ENCODE data around the gene B3GALT2.
"Not testable (repeated sequence)": the region's sequence is repeated elsewhere in the genome, so short reads cannot be mapped to it uniquely, and the experiment has no call there.

B3GALT2 gene, protein sequence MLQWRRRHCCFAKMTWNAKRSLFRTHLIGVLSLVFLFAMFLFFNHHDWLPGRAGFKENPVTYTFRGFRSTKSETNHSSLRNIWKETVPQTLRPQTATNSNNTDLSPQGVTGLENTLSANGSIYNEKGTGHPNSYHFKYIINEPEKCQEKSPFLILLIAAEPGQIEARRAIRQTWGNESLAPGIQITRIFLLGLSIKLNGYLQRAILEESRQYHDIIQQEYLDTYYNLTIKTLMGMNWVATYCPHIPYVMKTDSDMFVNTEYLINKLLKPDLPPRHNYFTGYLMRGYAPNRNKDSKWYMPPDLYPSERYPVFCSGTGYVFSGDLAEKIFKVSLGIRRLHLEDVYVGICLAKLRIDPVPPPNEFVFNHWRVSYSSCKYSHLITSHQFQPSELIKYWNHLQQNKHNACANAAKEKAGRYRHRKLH

DNA sequence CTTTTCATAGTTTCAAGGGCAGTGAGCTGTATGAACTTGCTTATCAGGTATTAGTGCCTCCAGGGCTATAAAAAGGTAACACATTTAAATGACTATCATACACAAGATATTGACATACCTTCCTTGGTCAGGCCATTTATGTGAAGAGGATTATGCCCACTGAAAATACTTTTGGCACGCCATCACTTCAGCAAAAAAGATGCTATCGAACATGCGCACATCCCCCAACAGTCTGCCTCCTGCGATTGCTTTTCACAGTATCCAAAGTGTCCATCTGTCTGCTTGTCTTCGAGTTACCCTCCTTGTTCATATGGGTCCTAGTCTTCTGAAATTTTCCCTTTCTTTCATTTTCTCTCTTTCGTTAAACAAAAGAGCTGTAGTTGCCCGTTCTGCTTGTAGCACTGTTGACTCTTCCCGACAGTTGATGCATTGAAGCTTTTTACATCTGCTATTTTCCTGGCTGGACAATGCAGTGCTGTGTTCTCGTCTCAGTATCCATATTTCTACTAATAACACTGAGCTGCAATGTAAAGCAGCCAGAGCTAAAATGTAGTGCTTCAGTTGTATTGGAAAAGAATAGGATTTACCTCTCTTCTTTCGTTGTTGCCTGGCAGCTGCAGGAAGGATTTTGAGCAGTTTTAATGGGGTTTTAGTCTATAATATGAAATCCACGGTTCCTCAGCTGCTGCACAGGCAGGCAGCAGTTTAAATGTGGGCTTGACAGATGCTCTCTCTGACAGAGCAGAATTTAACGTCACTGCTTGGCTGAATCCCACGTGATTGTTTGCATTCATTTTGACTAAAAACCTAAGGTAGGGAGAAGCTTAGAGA, at the start of gene B3GALT2:
TSS of gene B3GALT2 (minus strand) at position 713 of the 831 bp plus-strand sequence. CDS start 5,051 bp downstream, outside the sequence.
- no peak for DNase-seq

DNA sequence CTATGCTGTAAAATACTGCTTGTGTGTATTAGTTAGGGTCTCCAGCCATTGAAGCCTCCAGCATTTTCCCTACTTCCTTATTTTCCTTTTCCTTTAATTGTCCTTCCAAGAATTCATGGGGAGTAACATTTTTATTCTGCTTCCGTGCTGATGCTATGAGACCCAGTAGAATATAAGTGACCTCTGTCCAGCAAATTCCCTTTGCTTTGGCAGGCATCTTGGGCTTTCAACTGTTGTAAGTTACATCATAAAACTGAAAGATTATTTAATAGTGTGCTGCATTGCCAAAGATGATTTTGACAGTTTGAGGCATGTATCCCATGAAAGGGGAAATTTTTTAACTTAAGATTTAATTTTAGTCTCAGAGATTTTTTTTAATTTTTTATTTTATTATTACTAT, 48.1 kb upstream of the B3GALT2 start:
- no peak for DNase-seq

DNA sequence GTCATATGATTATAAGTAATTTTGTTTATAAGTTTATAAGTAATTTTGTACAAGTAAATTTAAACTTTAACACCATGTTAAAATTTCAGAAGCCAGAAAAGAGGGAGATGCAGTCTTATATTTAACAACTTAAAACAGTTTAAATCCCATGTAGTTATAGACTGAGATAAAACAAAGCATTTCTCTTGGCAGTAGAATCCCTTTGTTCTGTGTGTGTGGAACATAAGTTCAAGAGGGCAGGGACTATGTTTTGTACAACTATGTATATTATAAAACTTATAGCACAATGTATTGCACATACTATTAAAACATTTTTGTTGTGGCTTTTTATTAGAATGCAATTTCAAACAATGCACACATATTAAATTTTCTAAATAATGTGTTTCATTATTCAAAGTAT, 44.7 kb upstream of the B3GALT2 start:
- not testable (repeated sequence) for DNase-seq

DNA sequence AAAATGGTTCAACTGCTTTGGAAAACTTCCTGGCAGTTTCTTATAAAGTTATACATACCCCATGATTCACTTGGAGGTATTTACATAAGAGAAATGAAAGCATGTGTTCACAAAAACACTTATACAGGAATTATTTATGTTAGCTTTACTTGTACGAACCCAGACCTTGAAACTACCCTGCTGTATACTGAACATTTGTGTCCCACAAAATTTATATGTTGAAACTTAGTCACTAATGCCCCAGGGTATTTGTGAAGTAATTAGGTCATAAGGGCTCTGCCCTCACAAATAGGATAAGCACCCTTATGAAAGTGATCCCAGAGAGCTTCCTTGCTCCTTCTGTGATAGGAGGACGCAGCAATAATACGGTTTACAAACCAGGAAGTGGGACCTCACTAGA, 42.7 kb upstream of the B3GALT2 start:
- no peak for DNase-seq

DNA sequence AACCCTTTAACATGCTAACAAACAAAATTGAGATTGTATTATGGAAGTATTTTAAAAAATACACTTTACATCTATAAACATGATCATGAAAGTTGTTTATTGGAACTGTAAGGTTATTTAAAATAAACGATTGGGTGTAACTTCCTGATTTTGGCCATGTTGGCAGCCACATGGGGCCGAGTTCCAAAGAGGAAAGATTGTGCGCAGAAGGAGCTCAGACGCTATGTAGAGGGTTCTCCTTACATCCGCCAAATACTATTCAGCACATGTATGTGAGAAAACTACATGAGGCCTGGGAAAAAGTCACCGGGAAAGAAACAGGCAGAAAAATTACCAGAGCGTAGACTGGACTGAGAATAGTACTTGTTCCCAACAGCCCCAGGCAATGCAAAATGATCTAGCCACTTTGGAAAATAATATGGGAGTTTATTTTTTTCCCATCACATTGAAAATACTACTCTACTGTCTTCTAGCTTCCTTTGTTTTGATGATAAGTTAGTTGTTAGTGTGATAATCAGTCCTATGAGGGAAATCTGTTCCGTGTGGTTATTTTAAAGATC, 35.7 kb upstream of the B3GALT2 start:
- no peak for DNase-seq

DNA sequence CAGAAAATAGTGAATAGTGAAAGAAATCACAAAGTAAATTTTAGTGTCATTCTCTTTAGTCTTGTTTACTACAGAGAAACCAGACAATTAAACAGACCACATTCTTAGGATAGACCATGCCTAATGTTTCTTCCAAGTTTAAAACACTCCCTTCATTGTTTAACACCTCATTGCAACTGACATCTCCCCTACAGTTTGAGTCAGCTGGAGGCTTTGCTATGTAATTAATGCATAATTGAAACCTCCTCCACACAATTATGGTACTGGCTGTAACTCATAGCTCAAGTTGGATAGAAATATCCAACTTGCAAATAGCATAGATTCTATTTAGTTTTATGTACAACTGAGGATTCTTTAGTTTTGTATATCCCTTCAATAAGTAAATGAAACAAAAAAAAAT, 35.2 kb upstream of the B3GALT2 start:
- DNase-seq, result no peak

DNA sequence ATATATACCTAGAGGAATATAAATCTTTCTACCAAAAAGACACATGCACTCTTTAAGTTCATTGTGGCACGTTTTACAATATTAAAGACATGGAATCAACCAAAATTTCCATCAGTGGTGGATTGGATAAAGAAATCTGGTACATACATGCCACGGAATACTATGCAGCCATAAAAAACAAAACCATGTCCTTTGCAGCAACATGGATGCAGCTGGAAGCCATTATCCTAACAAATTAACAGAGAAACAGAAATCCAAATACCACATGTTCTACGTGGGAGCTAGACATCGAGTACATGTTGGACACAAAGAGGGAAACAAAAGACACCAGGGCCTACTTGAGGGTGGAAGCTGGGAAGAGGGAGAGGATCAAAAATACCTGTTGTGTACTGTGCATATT, 33.0 kb upstream of the B3GALT2 start:
- DNase-seq, result no peak

DNA sequence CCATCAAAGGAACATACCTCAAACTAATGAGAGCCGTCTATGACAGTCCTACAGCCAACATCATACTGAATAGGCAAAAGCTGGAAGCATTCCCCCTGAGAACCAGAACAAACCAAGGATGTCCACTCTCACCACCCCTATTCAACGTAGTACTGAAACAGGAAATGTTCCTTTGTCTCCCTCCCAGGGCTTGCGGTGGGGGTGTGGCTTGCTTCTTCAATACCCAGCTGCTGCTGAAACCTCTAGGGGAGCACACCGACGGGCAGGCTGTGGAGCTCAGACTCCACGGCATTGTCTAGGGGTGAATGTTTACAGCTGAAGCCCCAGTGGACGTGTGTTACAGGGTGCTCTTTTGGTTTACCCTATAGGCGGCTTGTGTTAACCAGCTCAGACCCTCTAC, 30.5 kb upstream of the B3GALT2 start:
- DNase-seq, result no peak

DNA sequence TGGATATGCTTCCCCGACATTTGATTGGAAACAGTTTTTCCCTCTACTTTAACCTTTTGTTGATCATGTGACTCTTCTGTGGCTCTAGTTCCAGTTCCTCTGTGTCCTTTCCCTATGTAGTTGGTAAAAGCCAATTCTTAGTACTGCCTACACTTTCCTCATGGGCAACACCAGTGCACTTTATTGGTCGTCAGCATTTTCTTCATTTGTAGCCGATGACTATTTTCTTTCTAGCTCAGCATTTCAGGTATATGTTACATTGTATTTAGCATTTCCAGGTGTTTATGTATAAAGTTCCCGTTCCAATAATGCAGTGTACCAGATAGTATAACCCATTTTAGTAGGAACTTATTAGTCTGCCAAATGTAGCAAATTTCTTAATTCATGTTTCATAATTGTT, 27.6 kb upstream of the B3GALT2 start:
- DNase-seq, result no peak

DNA sequence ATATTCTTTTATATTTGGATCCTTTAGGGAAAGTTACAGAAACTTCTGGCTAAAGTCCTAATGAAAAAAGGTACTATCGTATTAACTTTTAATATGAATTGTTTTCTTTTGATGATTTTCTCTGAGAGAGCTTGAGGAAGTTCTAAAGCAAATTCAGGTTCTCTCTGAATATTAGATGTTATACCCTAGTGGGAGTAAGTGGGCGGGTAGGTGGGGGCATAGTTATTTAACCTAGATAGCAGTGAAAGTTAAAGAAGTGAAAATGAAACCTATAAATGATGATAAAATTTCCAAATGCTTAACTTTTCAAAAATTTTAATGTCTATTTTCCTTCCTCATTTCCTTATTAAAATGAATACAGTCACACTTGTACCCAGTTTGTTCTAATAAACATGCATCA, 26.2 kb upstream of the B3GALT2 start:
- DNase-seq, result no peak

DNA sequence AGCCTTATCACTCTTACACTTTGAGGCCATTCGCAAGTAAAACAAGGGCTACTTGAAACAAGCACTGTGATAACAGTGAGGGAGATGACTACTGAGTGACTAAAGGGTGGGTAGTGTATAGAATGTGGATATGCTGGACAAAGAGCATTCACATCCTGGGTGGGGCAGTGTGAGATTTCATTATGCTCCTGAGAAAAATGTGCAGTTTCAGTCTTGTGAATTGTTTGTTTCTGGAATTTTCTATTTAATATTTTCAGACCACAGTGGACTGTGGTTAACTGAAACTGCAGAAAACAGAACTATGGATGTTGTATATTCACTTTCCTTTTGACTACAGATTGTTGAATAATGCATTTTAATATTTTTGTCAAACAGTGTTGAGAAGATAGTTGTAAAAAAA, 25.1 kb upstream of the B3GALT2 start:
- no peak for DNase-seq

DNA sequence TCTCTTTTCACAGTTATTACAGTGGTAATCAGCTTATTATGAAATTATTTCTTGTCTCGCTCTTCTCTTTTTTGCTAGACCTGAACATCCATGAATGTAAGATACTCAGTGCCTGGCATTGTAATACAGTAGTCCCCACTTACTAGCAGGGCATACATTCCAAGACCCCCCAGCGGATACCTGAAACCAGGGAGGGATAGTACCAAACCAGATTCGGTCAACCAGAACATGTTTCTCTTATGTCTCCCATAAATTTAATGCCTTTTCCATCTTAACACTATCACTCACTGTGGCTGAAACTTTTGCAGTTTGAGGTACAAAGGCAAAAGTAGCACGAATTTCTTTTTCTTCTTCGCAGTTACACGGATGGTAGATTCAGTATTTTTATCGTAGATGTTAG, 24.6 kb upstream of the B3GALT2 start:
- DNase-seq, result no peak

DNA sequence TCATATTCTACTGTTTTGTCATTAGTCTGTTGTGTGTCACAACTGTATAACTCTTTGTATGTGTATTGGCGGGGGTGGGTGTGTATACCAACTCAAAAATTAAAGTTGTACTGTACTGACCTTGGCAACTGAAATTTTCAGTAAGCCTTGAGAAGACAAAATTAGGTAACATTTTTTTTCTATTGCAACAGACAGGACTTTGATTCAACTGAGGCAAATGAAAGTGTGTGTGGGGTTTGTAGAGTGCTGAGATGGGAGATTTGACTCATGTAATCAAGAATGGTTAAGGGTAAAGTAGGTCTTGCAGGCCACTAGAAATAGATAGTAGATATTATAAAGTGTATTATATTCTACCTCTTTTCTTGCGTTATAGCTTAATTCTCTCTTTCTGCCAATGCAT, 14.6 kb upstream of the B3GALT2 start:
- no peak for DNase-seq

DNA sequence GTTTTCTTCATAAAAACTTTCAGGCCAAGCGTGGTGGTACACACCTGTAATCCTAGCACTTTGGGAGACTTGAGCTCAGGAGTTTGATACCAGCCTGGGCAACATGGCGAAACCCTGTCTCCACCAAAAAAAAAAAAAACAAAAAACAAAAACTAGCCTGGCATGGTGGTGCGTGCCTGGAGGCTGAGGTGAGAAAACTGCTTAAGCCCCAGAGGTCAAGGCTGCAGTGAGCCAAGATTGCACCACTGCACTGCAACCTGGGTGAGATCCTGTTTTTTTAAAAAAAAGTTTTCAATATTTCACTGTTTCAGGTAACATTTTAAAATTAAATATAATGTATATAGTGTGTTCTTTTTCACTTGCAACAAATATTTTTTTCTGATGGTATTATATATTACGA, 13.5 kb upstream of the B3GALT2 start:
- no peak for DNase-seq

DNA sequence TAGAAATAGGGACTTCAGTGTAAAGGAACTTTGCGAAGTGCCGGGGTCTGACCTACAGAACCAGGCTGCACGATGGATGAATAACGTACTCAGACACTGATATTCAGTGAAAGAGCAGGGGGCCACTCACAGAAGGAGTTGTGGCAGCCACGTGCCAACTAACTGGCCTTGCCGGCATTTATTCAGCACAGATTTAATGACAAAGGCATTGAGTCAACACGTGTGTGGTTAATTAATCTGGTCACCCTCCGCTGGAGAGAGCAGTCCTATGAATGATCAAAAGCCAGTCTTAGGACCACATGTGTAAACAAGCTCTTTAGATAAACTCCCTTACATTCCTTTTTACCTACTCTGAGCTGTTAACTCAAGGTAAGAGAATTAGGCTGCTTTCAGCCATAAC, 6.2 kb upstream of the B3GALT2 start:
- DNase-seq, result no peak

DNA sequence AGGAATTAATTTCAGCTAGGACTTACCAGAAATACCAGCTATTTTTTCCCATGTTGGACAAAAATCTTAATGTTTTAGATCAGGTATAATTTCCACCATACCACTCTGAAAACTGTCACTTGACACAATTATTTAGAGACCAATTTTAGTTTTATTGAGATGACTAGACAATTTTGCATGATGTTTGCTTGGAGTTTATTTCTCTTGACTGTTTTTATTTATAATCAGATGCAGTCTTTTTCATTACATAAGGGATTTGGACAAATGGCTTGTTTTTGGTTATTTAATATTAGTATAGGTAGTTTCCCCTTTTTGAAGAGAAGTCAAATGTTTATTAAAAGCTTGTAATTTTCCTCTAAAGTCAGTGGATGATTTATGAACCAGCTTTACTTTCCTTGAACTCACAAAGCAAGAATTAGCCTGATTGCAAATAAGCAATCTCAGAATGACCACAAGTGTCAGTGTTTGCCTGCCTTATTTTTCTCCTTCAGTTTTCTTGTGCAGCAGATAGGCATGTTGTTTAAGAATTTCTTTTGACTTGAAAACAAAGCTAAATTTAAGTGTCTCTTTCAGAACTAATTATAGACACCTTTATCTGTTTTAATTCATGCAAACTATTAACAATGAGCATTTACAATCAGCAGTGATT, 3.8 kb upstream of the B3GALT2 start:
- no peak for DNase-seq

DNA sequence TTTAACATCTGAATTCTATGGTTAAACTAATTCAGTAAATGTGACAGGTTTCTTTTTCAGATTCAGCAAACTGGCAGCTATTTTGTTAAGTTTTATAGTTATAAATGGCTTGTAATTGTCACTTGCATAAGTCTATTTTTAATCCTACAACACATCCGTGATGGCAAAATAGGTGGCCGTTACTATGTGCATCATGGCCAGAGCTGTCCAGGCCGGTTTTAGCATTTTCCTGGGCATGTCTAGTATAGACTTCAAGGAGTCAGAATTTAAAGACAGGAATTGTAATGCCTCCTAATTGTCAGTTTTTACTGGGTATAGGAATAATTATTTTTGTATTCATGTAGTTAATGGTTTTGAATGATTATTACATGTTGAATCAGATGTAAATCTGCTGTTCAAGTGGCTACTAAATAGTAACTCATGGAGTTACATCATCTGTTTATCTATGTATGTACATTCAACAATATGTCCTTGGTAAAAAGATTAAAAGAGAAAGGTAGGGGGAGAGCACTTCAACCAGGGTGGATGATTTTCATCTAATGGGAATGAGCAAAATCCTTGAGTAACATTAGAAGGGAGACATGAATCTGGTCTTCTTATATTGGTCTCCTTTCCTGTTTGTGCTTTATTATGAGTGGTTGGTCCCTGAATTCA, 3.2 kb upstream of the B3GALT2 start:
- DNase-seq, result no peak

DNA sequence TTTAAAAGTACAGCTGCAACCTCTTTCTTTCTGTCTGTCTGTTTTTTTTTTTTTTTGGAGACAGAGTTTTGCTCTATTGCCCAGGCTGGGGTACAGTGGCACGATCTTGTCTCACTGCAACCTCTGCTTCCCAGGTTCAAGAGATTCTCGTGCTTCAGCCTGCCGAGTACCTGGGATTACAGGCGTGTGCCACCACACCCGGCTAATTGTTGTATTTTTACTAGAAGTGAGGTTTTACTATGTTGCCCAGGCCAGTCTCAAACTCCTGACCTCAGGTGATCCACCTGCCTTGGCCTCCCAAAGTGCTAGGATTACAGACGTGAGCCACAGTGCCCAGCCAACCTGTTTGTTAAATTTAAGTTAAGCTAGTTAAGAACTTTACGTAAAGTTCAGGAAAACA, 2.5 kb upstream of the B3GALT2 start:
- DNase-seq, result not testable (repeated sequence)

DNA sequence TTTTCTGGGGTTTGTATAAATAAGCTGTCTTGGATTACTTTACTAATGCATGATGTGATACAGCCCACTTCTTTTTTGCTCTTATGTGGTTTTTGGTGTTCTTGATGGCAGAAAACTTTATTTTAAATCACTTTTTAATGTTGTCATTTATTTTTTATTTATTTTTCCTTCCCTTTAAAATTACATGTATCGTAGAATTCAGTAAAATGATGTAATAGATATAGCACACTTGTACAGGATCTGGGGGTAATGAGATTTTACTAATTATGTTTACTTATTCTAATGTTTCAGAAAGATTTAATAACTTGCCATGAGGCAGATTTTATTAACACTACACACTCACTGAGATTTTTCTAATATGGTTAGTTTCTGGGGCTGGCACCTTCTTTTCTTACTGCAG, 701 bp upstream of the B3GALT2 start:
- DNase-seq, result no peak

DNA sequence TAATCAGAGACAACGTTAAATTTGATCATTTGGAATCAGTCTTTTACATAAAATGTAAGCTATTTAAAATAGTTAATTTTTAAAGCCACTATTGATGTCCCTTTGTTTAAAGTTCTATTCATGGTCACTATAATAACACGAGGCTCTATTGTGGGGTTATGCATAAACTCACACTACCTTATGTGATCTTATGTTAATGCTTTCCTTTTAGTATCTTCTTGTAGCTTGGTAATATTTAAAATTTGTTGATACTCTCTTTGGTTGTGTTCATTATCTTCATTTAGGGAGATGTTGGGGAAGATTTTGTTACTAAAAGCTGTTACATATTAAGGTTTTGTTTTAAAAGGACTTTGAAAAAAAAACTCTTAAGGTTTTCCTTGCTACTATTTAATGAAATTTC, 1.2 kb downstream of the B3GALT2 start:
- no peak for DNase-seq

DNA sequence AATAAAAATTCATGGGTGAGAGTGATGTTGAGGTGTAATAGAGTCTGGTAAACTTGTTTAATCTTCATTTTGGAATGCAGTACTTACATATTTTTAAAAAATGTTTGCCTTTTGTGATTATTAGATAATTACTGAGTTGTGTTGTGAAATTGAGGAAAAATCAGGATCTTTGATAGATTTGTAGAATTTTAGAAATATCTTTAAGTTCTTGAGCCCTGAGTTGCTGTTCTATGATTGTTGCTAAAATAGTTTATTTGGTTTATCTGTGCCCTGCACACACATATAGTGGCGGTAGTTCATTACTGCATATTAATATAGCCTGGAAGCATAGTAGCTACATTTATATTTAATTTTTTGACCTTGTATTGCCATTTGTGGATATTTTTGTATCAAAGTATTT, 1.6 kb downstream of the B3GALT2 start:
- no peak for DNase-seq

DNA sequence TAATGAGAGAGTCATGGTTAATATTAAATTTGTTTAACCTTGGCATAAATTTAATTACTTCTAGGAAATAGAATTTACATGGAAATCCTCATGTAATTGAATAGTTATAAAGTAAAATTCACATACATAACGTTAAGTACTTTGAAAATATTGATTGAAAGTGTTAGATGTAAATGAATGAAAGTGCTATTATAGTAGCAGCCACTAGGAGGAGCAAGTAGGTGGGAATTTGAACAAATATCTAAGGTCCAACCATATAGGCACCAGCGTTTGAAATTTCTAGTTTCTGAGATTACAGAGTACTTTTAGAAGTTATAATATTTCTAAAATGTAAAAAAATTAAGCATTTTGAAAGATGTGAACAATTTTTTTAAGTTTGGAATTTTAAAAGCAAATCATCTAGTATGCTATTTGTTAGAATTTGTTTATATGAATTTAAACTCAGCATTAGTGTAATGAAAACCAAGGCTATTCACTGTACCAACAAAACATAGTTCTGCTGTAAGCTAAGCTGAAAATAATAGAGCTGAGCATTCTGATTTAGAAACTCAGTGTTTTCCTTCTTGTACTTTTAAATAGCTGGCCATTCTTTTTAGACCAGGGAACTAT, 3.3 kb downstream of the B3GALT2 start:
- DNase-seq, result peak; percentile 39

Measured in NCI-H187 treated with DMSO at 0.1 percent for 48 hours (cell line).